Activated naive CD4-positive, alpha-beta T cell treated with anti-CD3 and anti-CD28 coated beads, Interleukin-2, amount 10 ng/mL, durations not matched to agents 7 days and 5 days (primary cell): ENCODE results near the gene KCNMB2.

Source experiments
- CTCF ChIA-PET: fragments of 350-600 bp; sonication (Branson Sonifier 250); formaldehyde crosslinking; loops from one replicate; lab custom pipeline; 2021; ENCODE audit warnings: antibody characterized with exemption; lab: Charles Lee
- DNase-seq: peaks from one replicate; pipeline ENCODE4 v3.0.0-alpha.2; 2020
- H3K27ac Mint-ChIP-seq: one replicate; pipeline ENCODE4 v1.8.0; 2021; ENCODE audit warnings: mild to moderate bottlenecking, moderate library complexity, mixed read lengths
- H3K27me3 Mint-ChIP-seq: one replicate; pipeline ENCODE4 v1.8.0; 2021; ENCODE audit warnings: mild to moderate bottlenecking, mixed read lengths
- H3K36me3 Mint-ChIP-seq: one replicate; pipeline ENCODE4 v1.8.0; 2021; ENCODE audit warnings: mixed read lengths
- H3K4me1 Mint-ChIP-seq: one replicate; pipeline ENCODE4 v1.8.0; 2021; ENCODE audit warnings: mixed read lengths
- H3K4me3 Mint-ChIP-seq: one replicate; pipeline ENCODE4 v1.8.0; 2021; ENCODE audit warnings: mild to moderate bottlenecking, moderate library complexity, mixed read lengths
- H3K9me3 Mint-ChIP-seq: one replicate; pipeline ENCODE4 v1.8.0; 2021; ENCODE audit warnings: mixed read lengths

KCNMB2 gene

GRCh38 chr3:178772746-178773145 is 236.5 kb downstream of the KCNMB2 start:
- no peaks in the 10 kb centered on the region for H3K36me3 Mint-ChIP-seq
- H3K27ac Mint-ChIP-seq: no peak overlapping the region
- CTCF ChIA-PET: no interaction called here
- H3K4me1 Mint-ChIP-seq: peaks cover 6% of the 10 kb centered on the region
- peaks cover 3% of the 10 kb centered on the region for H3K27me3 Mint-ChIP-seq
- no peak for DNase-seq
- peaks cover 10% of the 10 kb centered on the region for H3K9me3 Mint-ChIP-seq
- H3K4me3 Mint-ChIP-seq: no peak overlapping the region

GRCh38 chr3:178773358-178773757 is 237.1 kb downstream of the KCNMB2 start:
- peaks cover 6% of the 10 kb centered on the region for H3K4me1 Mint-ChIP-seq
- CTCF ChIA-PET: no interaction called here
- H3K9me3 Mint-ChIP-seq: peaks cover 10% of the 10 kb centered on the region
- no peak overlapping the region for H3K27ac Mint-ChIP-seq
- peaks cover 3% of the 10 kb centered on the region for H3K27me3 Mint-ChIP-seq
- H3K36me3 Mint-ChIP-seq: no peaks in the 10 kb centered on the region
- H3K4me3 Mint-ChIP-seq: no peak overlapping the region
- DNase-seq: no peak

GRCh38 chr3:178777718-178778411 is 241.6 kb downstream of the KCNMB2 start:
- Mint-ChIP-seq H3K4me1 (peaks cover 1% of the 10 kb centered on the region), H3K27me3 (peaks cover 3% of the 10 kb centered on the region), H3K9me3 (peaks cover 3% of the 10 kb centered on the region), H3K36me3 (no peaks in the 10 kb centered on the region), H3K4me3 (no peak overlapping the region), H3K27ac (no peak overlapping the region)
- CTCF ChIA-PET: no interaction called here
- DNase-seq: no peak

GRCh38 chr3:178778589-178778988 is 242.4 kb downstream of the KCNMB2 start:
- Mint-ChIP-seq H3K4me1 (no peaks in the 10 kb centered on the region), H3K27ac (no peak overlapping the region), H3K9me3 (peaks cover 3% of the 10 kb centered on the region), H3K27me3 (peaks cover 3% of the 10 kb centered on the region), H3K4me3 (no peak overlapping the region), H3K36me3 (no peaks in the 10 kb centered on the region)
- CTCF ChIA-PET: no interaction called here
- no peak for DNase-seq

- no peak for DNase-seq
- Mint-ChIP-seq H3K36me3 (no peaks in the 10 kb centered on the region), H3K9me3 (peaks cover 2% of the 10 kb centered on the region), H3K27ac (no peak overlapping the region), H3K4me1 (no peaks in the 10 kb centered on the region), H3K4me3 (no peak overlapping the region), H3K27me3 (no peaks in the 10 kb centered on the region)
- CTCF ChIA-PET: no interaction called here
These were observed 249.7 kb downstream of the KCNMB2 start for GRCh38 chr3:178785961-178786360.

- no peaks in the 10 kb centered on the region for H3K36me3 Mint-ChIP-seq
- H3K27ac Mint-ChIP-seq: no peak overlapping the region
- no peaks in the 10 kb centered on the region for H3K27me3 Mint-ChIP-seq
- peaks cover 2% of the 10 kb centered on the region for H3K9me3 Mint-ChIP-seq
- no peaks in the 10 kb centered on the region for H3K4me1 Mint-ChIP-seq
- no peak for DNase-seq
- CTCF ChIA-PET: no interaction called here
- H3K4me3 Mint-ChIP-seq: no peak overlapping the region
These were observed 251.7 kb downstream of the KCNMB2 start for GRCh38 chr3:178787960-178788359.

- H3K27me3 Mint-ChIP-seq: no peaks in the 10 kb centered on the region
- DNase-seq: no peak
- no peaks in the 10 kb centered on the region for H3K4me1 Mint-ChIP-seq
- H3K9me3 Mint-ChIP-seq: peaks cover 3% of the 10 kb centered on the region
- no peaks in the 10 kb centered on the region for H3K36me3 Mint-ChIP-seq
- no peak overlapping the region for H3K4me3 Mint-ChIP-seq
- CTCF ChIA-PET: no interaction called here
- no peak overlapping the region for H3K27ac Mint-ChIP-seq
These were observed 258.5 kb downstream of the KCNMB2 start for GRCh38 chr3:178794711-178795110.

- Mint-ChIP-seq H3K4me3 (no peak overlapping the region), H3K27me3 (no peaks in the 10 kb centered on the region), H3K9me3 (peaks cover 3% of the 10 kb centered on the region), H3K36me3 (no peaks in the 10 kb centered on the region), H3K27ac (no peak overlapping the region), H3K4me1 (no peaks in the 10 kb centered on the region)
- CTCF ChIA-PET: no interaction called here
- no peak for DNase-seq
These were observed 259.1 kb downstream of the KCNMB2 start for GRCh38 chr3:178795349-178795748.

- CTCF ChIA-PET: no interaction called here
- H3K4me1 Mint-ChIP-seq: no peaks in the 10 kb centered on the region
- no peak overlapping the region for H3K4me3 Mint-ChIP-seq
- DNase-seq: no peak
- H3K36me3 Mint-ChIP-seq: no peaks in the 10 kb centered on the region
- no peaks in the 10 kb centered on the region for H3K27me3 Mint-ChIP-seq
- H3K9me3 Mint-ChIP-seq: peaks cover under 1% of the 10 kb centered on the region
- H3K27ac Mint-ChIP-seq: no peak overlapping the region
These were observed 266.0 kb downstream of the KCNMB2 start for GRCh38 chr3:178802259-178802658.

- H3K27ac Mint-ChIP-seq: no peak overlapping the region
- H3K9me3 Mint-ChIP-seq: no peaks in the 10 kb centered on the region
- H3K36me3 Mint-ChIP-seq: no peaks in the 10 kb centered on the region
- H3K4me3 Mint-ChIP-seq: no peak overlapping the region
- H3K4me1 Mint-ChIP-seq: no peaks in the 10 kb centered on the region
- no peaks in the 10 kb centered on the region for H3K27me3 Mint-ChIP-seq
- CTCF ChIA-PET: no interaction called here
- no peak for DNase-seq
These were observed 266.9 kb downstream of the KCNMB2 start for GRCh38 chr3:178802993-178803693.

- no peak overlapping the region for H3K4me3 Mint-ChIP-seq
- H3K36me3 Mint-ChIP-seq: no peaks in the 10 kb centered on the region
- CTCF ChIA-PET: interaction anchor here (1.6 kb wide), 1 partner anchor 11 kb away, joined by 4 read pairs; no protein-coding TSS in a partner anchor
- no peaks in the 10 kb centered on the region for H3K4me1 Mint-ChIP-seq
- no peak for DNase-seq
- H3K27ac Mint-ChIP-seq: no peak overlapping the region
- no peaks in the 10 kb centered on the region for H3K27me3 Mint-ChIP-seq
- no peaks in the 10 kb centered on the region for H3K9me3 Mint-ChIP-seq
These were observed 268.4 kb downstream of the KCNMB2 start for GRCh38 chr3:178804606-178805005.

GRCh38 chr3:178805741-178806140 is 269.5 kb downstream of the KCNMB2 start:
- Mint-ChIP-seq H3K4me3 (no peak overlapping the region), H3K27me3 (no peaks in the 10 kb centered on the region), H3K9me3 (no peaks in the 10 kb centered on the region), H3K27ac (no peak overlapping the region), H3K36me3 (no peaks in the 10 kb centered on the region), H3K4me1 (no peaks in the 10 kb centered on the region)
- DNase-seq: no peak
- CTCF ChIA-PET: no interaction called here

GRCh38 chr3:178806651-178807050 is 270.4 kb downstream of the KCNMB2 start:
- no peak overlapping the region for H3K27ac Mint-ChIP-seq
- no peaks in the 10 kb centered on the region for H3K36me3 Mint-ChIP-seq
- DNase-seq: no peak
- CTCF ChIA-PET: no interaction called here
- H3K9me3 Mint-ChIP-seq: no peaks in the 10 kb centered on the region
- no peaks in the 10 kb centered on the region for H3K4me1 Mint-ChIP-seq
- H3K27me3 Mint-ChIP-seq: no peaks in the 10 kb centered on the region
- no peak overlapping the region for H3K4me3 Mint-ChIP-seq

- no peaks in the 10 kb centered on the region for H3K4me1 Mint-ChIP-seq
- no peak for DNase-seq
- H3K27me3 Mint-ChIP-seq: no peaks in the 10 kb centered on the region
- H3K9me3 Mint-ChIP-seq: no peaks in the 10 kb centered on the region
- H3K36me3 Mint-ChIP-seq: no peaks in the 10 kb centered on the region
- CTCF ChIA-PET: no interaction called here
- H3K4me3 Mint-ChIP-seq: no peak overlapping the region
- H3K27ac Mint-ChIP-seq: no peak overlapping the region
These were observed 271.5 kb downstream of the KCNMB2 start for GRCh38 chr3:178807694-178808093.

- Mint-ChIP-seq H3K4me1 (no peaks in the 10 kb centered on the region), H3K27ac (no peak overlapping the region), H3K36me3 (no peaks in the 10 kb centered on the region), H3K4me3 (no peak overlapping the region), H3K27me3 (no peaks in the 10 kb centered on the region), H3K9me3 (no peaks in the 10 kb centered on the region)
- no peak for DNase-seq
- CTCF ChIA-PET: no interaction called here
These were observed 272.5 kb downstream of the KCNMB2 start for GRCh38 chr3:178808748-178809147.
